ENCODE measurements around the gene TNFRSF18. TPM values are rescaled to one million over a fixed set of nuclear protein-coding genes. Genes with fewer than 3 reads are reported as not detected.

TNFRSF18 gene
- total and polyA plus RNA-seq, 2 donors (not counting 3 experiments of a cell fraction or from before 2014, with no cell fraction given): not detected

- DNase-seq (ENCODE audit: low read depth, low spot score): no peak
- no TSS peak for BruUV-seq (replicated peaks)
- Histone ChIP-seq H3K36me3 (ENCODE audit: control insufficient read depth in 2 of 2, extremely low read depth in 1 of 2, insufficient read depth in 2 of 2, low read length in 2 of 2) (no peaks in the 10 kb centered on the region), H3K4me3 (replicated peaks in 1 of 3; ENCODE audit: insufficient read depth in 1 of 3, low read depth in 1 of 3, low read length in 3 of 3) (no peak overlapping the region), H2AFZ (ENCODE audit: low read depth, low read length) (no peak overlapping the region), H3K9ac (replicated peaks; ENCODE audit: extremely low read depth, insufficient read depth, low read length) (no peak overlapping the region), H4K20me1 (replicated peaks; ENCODE audit: control insufficient read depth, extremely low read depth, insufficient read depth, low read length) (no peaks in the 10 kb centered on the region), H3K4me2 (ENCODE audit: insufficient read depth, low read length) (no peak overlapping the region), H3K27me3 (ENCODE audit: control insufficient read depth in 2 of 2, insufficient read depth in 2 of 2, low read length in 2 of 2) (no peaks in the 10 kb centered on the region), H3K9me3 (replicated peaks; ENCODE audit: control insufficient read depth, insufficient read depth, low read length) (no peaks in the 10 kb centered on the region), H3K27ac (ENCODE audit: insufficient read depth, low read depth, low read length) (no peak overlapping the region), H3K4me1 (ENCODE audit: control insufficient read depth, extremely low read depth, insufficient read depth, low read length) (peaks cover 14% of the 10 kb centered on the region), H3K79me2 (ENCODE audit: control insufficient read depth, insufficient read depth, low read length) (no peaks in the 10 kb centered on the region), H3K9me1 (replicated peaks; ENCODE audit: control insufficient read depth, extremely low read depth, insufficient read depth, low read length) (no peaks in the 10 kb centered on the region)
- ChIA-PET POLR2A (no interaction called here), CTCF (interaction anchor here (1.3 to 2.0 kb wide), 2 partner anchors 34 to 75 kb away, joined by 3 to 6 read pairs; no protein-coding TSS in a partner anchor)
- intact Hi-C loops (cut with micrococcal nuclease) (loop anchor here (1.0 kb wide), 1 partner anchor 34 kb away; no protein-coding TSS in a partner anchor), dilution Hi-C loops (cut with MboI; ENCODE audit: extremely low pct_ligation_motif_present, low sequenced_read_pairs) (no loop called here)
- no peak for FAIRE-seq
- TF ChIP-seq POLR2AphosphoS5 (IDR thresholded peaks at IDR 0.05; ENCODE audit: insufficient read depth, low read depth, low read length): no peak
- no peak for TF ChIP-seq CTCF (IDR thresholded peaks at IDR 0.05; ENCODE audit: extremely low read depth in 1 of 2, insufficient read depth in 1 of 2, low read depth in 1 of 2, low read length in 2 of 2)
- no peak for TF ChIP-seq EZH2 (IDR thresholded peaks at IDR 0.05; ENCODE audit: borderline replicate concordance, low read depth, low read length, severe bottlenecking)
- TF ChIP-seq, protein P1, sequence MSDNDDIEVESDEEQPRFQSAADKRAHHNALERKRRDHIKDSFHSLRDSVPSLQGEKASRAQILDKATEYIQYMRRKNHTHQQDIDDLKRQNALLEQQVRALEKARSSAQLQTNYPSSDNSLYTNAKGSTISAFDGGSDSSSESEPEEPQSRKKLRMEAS (IDR thresholded peaks at IDR 0.05; ENCODE audit: insufficient read depth, insufficient read length): no peak
- TF ChIP-seq POLR2A (IDR thresholded peaks at IDR 0.05; ENCODE audit: low read depth, low read length): no peak
- no peak for TF ChIP-seq FOS (IDR thresholded peaks at IDR 0.05; ENCODE audit: borderline replicate concordance, insufficient read depth, low read length)
- TF ChIP-seq GATA2 (IDR thresholded peaks at IDR 0.05; ENCODE audit: insufficient read depth, insufficient read length, low read depth, low read length): no peak
- no peak for TF ChIP-seq JUN (IDR thresholded peaks at IDR 0.05; ENCODE audit: borderline replicate concordance, insufficient read depth, insufficient read length, low read depth)
- TF ChIP-seq MYC (IDR thresholded peaks at IDR 0.05; ENCODE audit: low read depth, low read length): no peak
Observed at GRCh38 chr1:1156140-1157032, 50.0 kb downstream of the TNFRSF18 start.

All from endothelial cell of umbilical vein (primary cell).